BLaER1 (cell line): Measurements from ENCODE around the gene STRN3.
A peak's percentile ranks its signal among the peaks of the same experiment; 100 is the strongest.
"Not testable (repeated sequence)": the region's sequence is repeated elsewhere in the genome, so short reads cannot be mapped to it uniquely, and the experiment has no call there.

ENCODE experiments used
- H3K27ac ChIP-seq: shearing (Covaris generic); formaldehyde crosslinking; 2 replicates; pipeline ENCODE4 v1.8.1; 2022
- H3K27me3 ChIP-seq: shearing (Covaris generic); formaldehyde crosslinking; 2 replicates; pipeline ENCODE4 v1.8.1; 2022
- H3K36me3 ChIP-seq: shearing (Covaris generic); formaldehyde crosslinking; 2 replicates; pipeline ENCODE4 v1.8.1; 2022
- H3K4me1 ChIP-seq: shearing (Covaris generic); formaldehyde crosslinking; 2 replicates; pipeline ENCODE4 v1.8.1; 2022
- H3K4me2 ChIP-seq: shearing (Covaris generic); formaldehyde crosslinking; 2 replicates; pipeline ENCODE4 v1.8.1; 2022
- H3K4me3 ChIP-seq: shearing (Covaris generic); formaldehyde crosslinking; 2 replicates; pipeline ENCODE4 v1.8.1; 2022
- H3K9ac ChIP-seq: shearing (Covaris generic); formaldehyde crosslinking; 2 replicates; pipeline ENCODE4 v1.8.1; 2022
- H3K9me3 ChIP-seq: shearing (Covaris generic); formaldehyde crosslinking; 2 replicates; pipeline ENCODE4 v1.8.1; 2022
- H4K20me1 ChIP-seq: shearing (Covaris generic); formaldehyde crosslinking; 2 replicates; pipeline ENCODE4 v1.8.1; 2022
- Cebpa-rat ChIP-seq: shearing (Covaris generic); IDR thresholded peaks from 2 replicates; pipeline ENCODE4 v1.8.1; 2022

STRN3 gene, protein sequence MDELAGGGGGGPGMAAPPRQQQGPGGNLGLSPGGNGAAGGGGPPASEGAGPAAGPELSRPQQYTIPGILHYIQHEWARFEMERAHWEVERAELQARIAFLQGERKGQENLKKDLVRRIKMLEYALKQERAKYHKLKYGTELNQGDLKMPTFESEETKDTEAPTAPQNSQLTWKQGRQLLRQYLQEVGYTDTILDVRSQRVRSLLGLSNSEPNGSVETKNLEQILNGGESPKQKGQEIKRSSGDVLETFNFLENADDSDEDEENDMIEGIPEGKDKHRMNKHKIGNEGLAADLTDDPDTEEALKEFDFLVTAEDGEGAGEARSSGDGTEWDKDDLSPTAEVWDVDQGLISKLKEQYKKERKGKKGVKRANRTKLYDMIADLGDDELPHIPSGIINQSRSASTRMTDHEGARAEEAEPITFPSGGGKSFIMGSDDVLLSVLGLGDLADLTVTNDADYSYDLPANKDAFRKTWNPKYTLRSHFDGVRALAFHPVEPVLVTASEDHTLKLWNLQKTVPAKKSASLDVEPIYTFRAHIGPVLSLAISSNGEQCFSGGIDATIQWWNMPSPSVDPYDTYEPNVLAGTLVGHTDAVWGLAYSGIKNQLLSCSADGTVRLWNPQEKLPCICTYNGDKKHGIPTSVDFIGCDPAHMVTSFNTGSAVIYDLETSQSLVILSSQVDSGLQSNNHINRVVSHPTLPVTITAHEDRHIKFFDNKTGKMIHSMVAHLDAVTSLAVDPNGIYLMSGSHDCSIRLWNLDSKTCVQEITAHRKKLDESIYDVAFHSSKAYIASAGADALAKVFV

DNA sequence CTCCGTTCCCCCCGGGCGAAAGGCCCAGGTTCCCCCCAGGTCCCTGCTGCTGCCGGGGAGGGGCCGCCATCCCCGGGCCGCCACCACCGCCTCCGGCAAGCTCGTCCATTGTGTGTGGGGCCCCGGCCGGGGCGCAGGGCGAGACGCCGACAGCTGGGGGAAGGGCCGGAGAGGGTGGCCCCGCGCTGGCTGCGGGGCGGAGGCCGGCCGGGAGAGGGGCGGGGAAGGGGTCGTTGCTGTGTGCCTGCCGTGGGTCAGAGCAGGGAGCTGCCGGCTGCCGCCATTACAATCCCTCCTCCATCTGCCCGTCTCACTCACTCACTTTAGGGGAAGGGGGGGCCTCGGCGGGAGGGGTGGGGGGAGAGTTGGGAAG, at the start of gene STRN3:
TSS of gene STRN3 (minus strand) at position 303 of the 373 bp plus-strand sequence. CDS start at position 109, 194 bp downstream.
- Histone ChIP-seq H3K9ac (peak within 1 kb of the TSS; percentile 99), H3K27me3 (no peaks in the 10 kb centered on the region), H3K27ac (peak within 1 kb of the TSS; percentile 98), H4K20me1 (peaks cover 44% of the 10 kb centered on the region), H3K36me3 (peaks cover 15% of the 10 kb centered on the region), H3K4me1 (peaks cover 15% of the 10 kb centered on the region), H3K4me2 (peak within 1 kb of the TSS; percentile 87), H3K4me3 (peak within 1 kb of the TSS; percentile 99), H3K9me3 (no peaks in the 10 kb centered on the region)
- TF ChIP-seq Cebpa-rat: no peak

DNA sequence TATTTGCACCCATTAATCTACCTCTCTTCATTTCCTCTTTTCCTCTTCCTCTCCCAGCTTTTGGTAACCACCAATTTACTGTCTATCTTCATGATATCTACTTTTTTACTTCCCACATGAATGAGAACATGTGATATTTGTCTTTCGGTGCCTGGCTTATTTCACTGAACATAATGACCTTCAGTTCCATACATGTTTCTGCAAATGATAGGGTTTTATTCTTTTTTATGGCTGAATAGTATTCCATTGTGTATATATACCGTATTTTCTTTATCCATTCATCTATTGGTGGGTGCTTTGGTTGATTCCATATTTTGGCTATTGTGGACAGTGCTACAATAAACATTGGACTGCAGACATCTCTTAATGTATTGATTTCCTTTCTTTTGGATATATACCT, 49.0 kb upstream of the STRN3 start:
- no peak overlapping the region for H3K9ac ChIP-seq
- no peaks in the 10 kb centered on the region for H4K20me1 ChIP-seq
- no peak overlapping the region for H3K4me3 ChIP-seq
- H3K4me1 ChIP-seq: no peaks in the 10 kb centered on the region
- no peak overlapping the region for H3K4me2 ChIP-seq
- H3K27ac ChIP-seq: no peak overlapping the region
- no peaks in the 10 kb centered on the region for H3K9me3 ChIP-seq
- no peak for TF ChIP-seq Cebpa-rat
- H3K27me3 ChIP-seq: no peaks in the 10 kb centered on the region
- peaks cover 9% of the 10 kb centered on the region for H3K36me3 ChIP-seq

DNA sequence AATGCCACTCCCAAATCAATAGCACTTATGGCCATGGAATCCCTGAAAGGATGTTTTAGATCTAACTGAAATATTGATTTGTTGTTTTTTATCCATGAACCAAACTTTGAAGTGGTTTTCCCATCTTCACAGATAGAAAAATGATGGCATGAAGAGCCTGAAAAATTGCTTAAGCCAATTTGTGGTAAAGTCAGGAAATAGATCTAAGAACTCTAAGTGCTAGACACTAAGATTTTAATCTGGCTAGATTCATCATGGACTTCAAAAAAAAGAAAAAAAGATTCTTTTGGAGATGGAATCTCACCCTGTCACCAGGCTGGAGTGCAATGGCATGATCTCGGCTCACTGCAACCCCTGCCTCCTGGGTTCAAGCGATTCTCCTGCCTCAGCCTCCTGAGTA, 45.0 kb upstream of the STRN3 start:
- Histone ChIP-seq H3K36me3 (peaks cover 14% of the 10 kb centered on the region), H3K27me3 (no peaks in the 10 kb centered on the region), H3K9ac (no peak overlapping the region), H3K27ac (no peak overlapping the region), H3K4me2 (no peak overlapping the region), H4K20me1 (no peaks in the 10 kb centered on the region), H3K9me3 (no peaks in the 10 kb centered on the region), H3K4me3 (no peak overlapping the region), H3K4me1 (no peaks in the 10 kb centered on the region)
- no peak for TF ChIP-seq Cebpa-rat

DNA sequence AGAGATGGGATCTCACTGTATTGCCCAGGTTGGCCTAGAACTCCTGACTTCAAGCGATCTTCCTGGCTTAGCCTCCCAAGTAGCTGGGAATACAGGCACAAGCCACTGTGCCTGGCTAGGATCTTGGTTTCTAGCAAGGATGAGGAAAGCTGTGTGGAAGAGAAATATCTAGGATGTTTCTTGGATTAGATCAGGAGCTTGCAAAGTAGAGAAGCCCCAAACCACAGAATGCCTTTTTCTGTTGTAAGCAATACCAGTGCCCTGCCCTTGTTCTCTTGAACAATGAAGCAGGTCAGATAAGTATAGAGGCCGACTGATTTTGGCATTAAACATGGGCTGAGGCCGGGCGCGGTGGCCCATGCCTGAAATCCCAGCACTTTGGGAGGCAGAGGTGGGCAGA, 44.3 kb upstream of the STRN3 start:
- H3K4me2 ChIP-seq: no peak overlapping the region
- no peak overlapping the region for H3K27ac ChIP-seq
- no peaks in the 10 kb centered on the region for H3K9me3 ChIP-seq
- no peak overlapping the region for H3K4me3 ChIP-seq
- no peak overlapping the region for H3K9ac ChIP-seq
- no peak for TF ChIP-seq Cebpa-rat
- H3K27me3 ChIP-seq: no peaks in the 10 kb centered on the region
- no peaks in the 10 kb centered on the region for H4K20me1 ChIP-seq
- H3K36me3 ChIP-seq: peaks cover 14% of the 10 kb centered on the region
- H3K4me1 ChIP-seq: no peaks in the 10 kb centered on the region

DNA sequence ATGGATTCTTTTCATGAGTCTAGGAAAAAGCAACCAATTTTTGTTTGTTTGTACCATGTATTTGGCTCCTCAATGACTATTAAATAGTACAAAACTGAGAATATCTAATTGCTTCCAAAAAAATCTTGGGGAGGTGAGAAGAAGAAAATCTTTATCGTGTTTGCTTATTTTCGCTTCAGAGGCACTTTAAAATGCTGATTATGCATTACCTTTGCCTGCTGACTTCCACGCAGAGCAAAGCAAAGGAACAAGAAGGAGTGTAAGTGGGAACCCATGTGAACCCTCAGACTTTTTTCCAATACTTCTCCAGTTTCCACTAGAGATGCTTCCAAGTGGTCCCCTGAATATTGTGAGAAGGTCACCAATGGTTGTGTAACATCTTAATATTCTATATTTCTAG, 43.2 kb upstream of the STRN3 start:
- Histone ChIP-seq H4K20me1 (no peaks in the 10 kb centered on the region), H3K36me3 (peaks cover 11% of the 10 kb centered on the region), H3K4me3 (no peak overlapping the region), H3K27me3 (no peaks in the 10 kb centered on the region), H3K4me1 (no peaks in the 10 kb centered on the region), H3K9ac (no peak overlapping the region), H3K9me3 (no peaks in the 10 kb centered on the region), H3K4me2 (no peak overlapping the region), H3K27ac (no peak overlapping the region)
- no peak for TF ChIP-seq Cebpa-rat

DNA sequence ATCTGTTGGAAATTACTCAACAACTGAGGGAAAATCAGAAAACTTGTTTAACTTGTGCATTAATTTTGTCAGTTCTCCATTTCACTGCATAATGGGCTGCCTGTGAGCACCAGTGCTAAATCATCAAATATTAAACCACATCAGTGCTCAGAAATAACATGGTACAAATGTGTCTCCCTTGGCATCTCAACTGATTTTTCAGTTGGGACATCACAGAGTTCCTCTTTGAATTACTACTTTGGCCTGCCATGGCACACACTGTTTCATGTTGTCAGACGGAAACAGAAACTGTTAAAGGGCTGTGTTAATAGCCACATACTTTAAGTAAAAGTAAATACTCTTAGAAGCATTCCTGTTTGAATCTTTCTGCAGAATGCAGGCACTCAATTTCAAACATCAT, 42.1 kb upstream of the STRN3 start:
- Histone ChIP-seq H3K4me2 (no peak overlapping the region), H4K20me1 (no peaks in the 10 kb centered on the region), H3K9ac (no peak overlapping the region), H3K4me3 (no peak overlapping the region), H3K27ac (no peak overlapping the region), H3K4me1 (no peaks in the 10 kb centered on the region), H3K36me3 (peaks cover 9% of the 10 kb centered on the region; the same call in 1 of the 2 replicates), H3K27me3 (no peaks in the 10 kb centered on the region), H3K9me3 (no peaks in the 10 kb centered on the region)
- no peak for TF ChIP-seq Cebpa-rat

DNA sequence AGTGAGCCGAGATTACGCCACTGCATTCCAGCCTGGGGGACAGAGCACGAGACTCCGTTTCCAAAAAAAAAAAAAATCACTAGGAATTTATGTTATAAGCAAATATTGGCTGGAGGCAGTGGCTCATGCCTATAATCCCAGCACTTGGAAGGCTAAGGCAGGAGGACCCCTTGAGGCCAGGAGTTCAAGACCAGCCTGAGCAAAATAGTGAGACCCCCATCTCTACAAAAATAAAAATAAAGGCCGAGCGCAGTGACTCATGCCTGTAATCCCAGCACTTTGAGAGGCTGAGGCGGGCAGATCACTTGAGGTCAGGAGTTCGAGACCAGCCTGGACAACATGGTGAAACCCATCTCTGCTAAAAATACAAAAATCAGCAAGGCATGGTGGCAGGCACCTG, 36.7 kb upstream of the STRN3 start:
- H4K20me1 ChIP-seq, H3K27me3 ChIP-seq, H3K27ac ChIP-seq, H3K4me3 ChIP-seq, H3K9me3 ChIP-seq, H3K4me1 ChIP-seq, H3K36me3 ChIP-seq, H3K9ac ChIP-seq, H3K4me2 ChIP-seq: not testable (repeated sequence)

DNA sequence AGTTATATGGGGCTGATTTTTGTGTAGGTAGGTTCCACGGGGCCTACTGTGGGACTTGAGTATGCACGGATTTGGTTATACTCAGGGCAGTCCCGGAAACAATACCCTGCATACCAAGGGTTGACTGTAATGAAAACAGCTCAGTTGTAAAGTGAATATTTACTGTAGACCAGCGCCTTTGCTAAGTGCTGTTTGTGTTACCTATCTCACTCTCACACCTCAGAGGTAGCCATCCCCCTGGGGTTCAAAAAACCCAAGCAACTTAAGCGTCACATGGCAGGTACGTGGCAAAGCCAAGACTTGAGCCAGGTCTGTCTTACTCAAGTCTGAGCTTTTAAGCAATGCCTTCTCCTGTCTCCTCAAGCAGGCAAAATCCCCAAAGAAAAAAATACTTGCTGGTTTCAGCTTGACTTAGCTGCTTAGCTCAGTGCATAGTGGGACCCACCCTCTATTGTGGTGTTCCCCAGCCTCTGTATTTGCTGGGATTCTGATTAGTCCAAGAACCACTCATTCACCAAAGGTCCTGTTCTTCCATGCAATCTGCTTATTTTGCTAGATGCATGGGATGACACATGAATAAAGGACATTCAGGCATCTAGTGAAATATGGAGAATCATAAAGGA, 34.2 kb upstream of the STRN3 start:
- Histone ChIP-seq H3K36me3 (no peaks in the 10 kb centered on the region), H3K4me3 (no peak overlapping the region), H3K9me3 (no peaks in the 10 kb centered on the region), H4K20me1 (no peaks in the 10 kb centered on the region), H3K4me1 (no peaks in the 10 kb centered on the region), H3K9ac (no peak overlapping the region), H3K27ac (no peak overlapping the region), H3K27me3 (no peaks in the 10 kb centered on the region), H3K4me2 (no peak overlapping the region)
- TF ChIP-seq Cebpa-rat: no peak

DNA sequence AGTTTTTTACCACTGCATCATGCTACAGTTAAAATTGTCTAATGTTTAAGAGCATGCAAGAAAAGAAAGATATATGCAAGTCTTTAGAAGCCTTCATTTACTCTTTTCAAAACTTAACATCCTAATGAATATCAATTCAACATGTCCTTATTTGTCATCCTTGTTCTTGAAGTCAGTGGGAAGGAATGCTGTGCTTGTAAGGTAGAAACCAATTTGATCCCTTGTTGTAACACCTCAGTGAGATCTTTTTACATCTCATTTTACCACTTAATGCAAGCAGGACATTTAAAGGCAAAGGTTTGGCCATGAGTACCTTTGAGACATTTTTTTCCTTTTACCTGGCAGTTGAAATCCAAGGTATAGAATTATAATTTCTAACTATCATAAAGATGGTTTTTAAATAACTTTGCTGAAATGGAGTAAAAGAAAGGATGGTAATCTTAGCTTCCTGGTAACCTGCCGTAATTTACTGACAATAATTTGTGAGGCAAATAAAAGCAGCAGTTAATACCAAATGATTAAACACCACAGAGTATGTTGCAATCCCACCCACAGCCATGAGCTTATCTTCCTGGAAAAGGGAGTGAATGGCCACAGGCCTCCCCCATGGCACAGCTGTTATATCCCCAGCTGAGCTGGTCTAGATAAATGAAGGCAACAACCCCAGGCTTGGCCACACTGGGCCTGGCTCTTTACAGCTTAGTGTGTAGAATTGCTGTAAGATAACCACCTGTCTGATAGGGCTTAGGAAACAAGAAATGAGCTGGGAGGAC, 33.2 kb upstream of the STRN3 start:
- Histone ChIP-seq H3K4me2 (no peak overlapping the region), H3K9ac (no peak overlapping the region), H3K27ac (no peak overlapping the region)

More for the DNA sequence above, 33.2 kb upstream of the STRN3 start:
- H4K20me1 ChIP-seq: no peaks in the 10 kb centered on the region
- no peaks in the 10 kb centered on the region for H3K4me1 ChIP-seq
- no peak overlapping the region for H3K4me3 ChIP-seq
- TF ChIP-seq Cebpa-rat: no peak
- H3K27me3 ChIP-seq: no peaks in the 10 kb centered on the region
- no peaks in the 10 kb centered on the region for H3K9me3 ChIP-seq
- no peaks in the 10 kb centered on the region for H3K36me3 ChIP-seq
